H1 (cell line): Measurements from ENCODE around the gene MRPL16. TPM values are rescaled to one million over a fixed set of nuclear protein-coding genes. Genes with fewer than 3 reads are reported as not detected.
A peak's percentile ranks its signal among the peaks of the same experiment; 100 is the strongest.

Experiments
- CTCF ChIA-PET: fragments of 300-600 bp; sonication (Branson Sonifier 250); formaldehyde crosslinking; loops from one replicate; lab custom pipeline; 2021; ENCODE audit not compliant: partially characterized antibody; lab: Charles Lee
- POLR2A ChIA-PET: fragments of 300-600 bp; sonication (Branson Sonifier 250); formaldehyde crosslinking; loops from one replicate; lab custom pipeline; 2021; ENCODE audit warnings: inconsistent platforms; ENCODE audit not compliant: partially characterized antibody; lab: Charles Lee
- DNase-seq, 2 experiments: peaks; one replicate each; pipeline versions ENCODE4 v3.0.0 to v3.0.0-alpha.2; 2010 to 2022; ENCODE audit warnings: low spot score in 2 of 2, low read depth in 1 of 2, mixed read lengths in 1 of 2
- FAIRE-seq: peaks from 2 replicates; lab custom pipeline; 2011; peaks lifted over from hg19 to GRCh38; lab: Jason Lieb, UNC
- H2AFZ ChIP-seq: 2 replicates; pipeline ENCODE4 v1.8.1; 2012; ENCODE audit warnings: low read length, inconsistent platforms
- H2AK5ac ChIP-seq: 2 replicates; pipeline ENCODE4 v1.6.1; 2013; ENCODE audit warnings: low read depth, low read length
- H2BK120ac ChIP-seq: replicated peaks from 2 replicates; pipeline ENCODE3; 2013; ENCODE audit warnings: low read depth, low read length, inconsistent platforms
- H2BK12ac ChIP-seq: 2 replicates; pipeline ENCODE4 v1.6.1; 2013; ENCODE audit warnings: low read depth, low read length
- H2BK15ac ChIP-seq: 2 replicates; pipeline ENCODE4 v1.6.1; 2013; ENCODE audit warnings: low read length
- H2BK20ac ChIP-seq: 2 replicates; pipeline ENCODE4 v1.6.1; 2013; ENCODE audit warnings: low read length
- H2BK5ac ChIP-seq: 2 replicates; pipeline ENCODE4 v1.6.1; 2013; ENCODE audit warnings: low read depth, low read length
- H3K14ac ChIP-seq: 2 replicates; pipeline ENCODE4 v1.6.1; 2013; ENCODE audit warnings: inconsistent platforms; ENCODE audit not compliant: insufficient read length
- H3K18ac ChIP-seq: 2 replicates; pipeline ENCODE4 v1.6.1; 2013; ENCODE audit warnings: low read length; ENCODE audit errors: extremely low read depth
- H3K23ac ChIP-seq: 2 replicates; pipeline ENCODE4 v1.6.1; 2013; ENCODE audit warnings: inconsistent platforms; ENCODE audit not compliant: insufficient read length
- H3K23me2 ChIP-seq: 2 replicates; pipeline ENCODE4 v1.6.1; 2013; ENCODE audit warnings: low read depth, low read length
- H3K27ac ChIP-seq: 2 replicates; pipeline ENCODE4 v1.6.1; 2011; ENCODE audit warnings: low read depth, low read length, inconsistent platforms
- H3K27me3 ChIP-seq, 4 experiments: replicated peaks in 1 of 4; 1 replicate in 1 of 4; 2 replicates in 3 of 4; pipeline versions ENCODE4 v1.6.1 to v1.8.1; 2011 to 2013; ENCODE audit warnings: low read length in 3 of 4, mild to moderate bottlenecking in 3 of 4, inconsistent platforms in 2 of 4, mixed read lengths in 2 of 4, moderate library complexity in 1 of 4; ENCODE audit not compliant: control insufficient read depth in 3 of 4, insufficient read depth in 3 of 4; ENCODE audit errors: extremely low read depth in 1 of 4
- H3K36me3 ChIP-seq, 4 experiments: 2 replicates each; pipeline versions ENCODE4 v1.6.1 to v1.8.1; 2011 to 2013; ENCODE audit warnings: mild to moderate bottlenecking in 4 of 4, low read length in 3 of 4, moderate library complexity in 2 of 4, control low read depth in 1 of 4, inconsistent platforms in 1 of 4; ENCODE audit not compliant: insufficient read depth in 4 of 4, control insufficient read depth in 2 of 4
- H3K4ac ChIP-seq: replicated peaks from 2 replicates; pipeline ENCODE3; 2013; ENCODE audit warnings: low read length, low read depth, mixed read lengths, inconsistent platforms; ENCODE audit not compliant: insufficient read length
- H3K4me1 ChIP-seq, 4 experiments: replicated peaks in 1 of 4; 1 replicate in 1 of 4; 2 replicates in 3 of 4; pipeline versions ENCODE4 v1.6.1 to v1.8.1; 2011 to 2013; ENCODE audit warnings: low read length in 3 of 4, inconsistent platforms in 2 of 4, mixed read lengths in 1 of 4; ENCODE audit not compliant: insufficient read depth in 4 of 4, control insufficient read depth in 3 of 4
- H3K4me2 ChIP-seq, 2 experiments: 2 replicates each; pipeline versions ENCODE4 v1.6.1 to v1.8.1; 2011 to 2013; ENCODE audit warnings: low read depth in 2 of 2, low read length in 2 of 2, control low read depth in 1 of 2, inconsistent platforms in 1 of 2, mild to moderate bottlenecking in 1 of 2; ENCODE audit not compliant: insufficient read depth in 1 of 2
- H3K4me3 ChIP-seq, 4 experiments: fragments of 200-600, 300-600 bp in 1 of 4; sonication (generic), shearing (Covaris generic), sonication (Bioruptor Twin) in 1 of 4; 2 replicates each; pipeline versions ENCODE4 v1.5.1 to v1.8.1; 2011 to 2016; ENCODE audit warnings: low read length in 4 of 4, low read depth in 3 of 4, control low read depth in 2 of 4, inconsistent platforms in 2 of 4, mild to moderate bottlenecking in 2 of 4, mixed read lengths in 1 of 4, moderate library complexity in 1 of 4; ENCODE audit not compliant: insufficient read depth in 2 of 4; ENCODE audit errors: extremely low read depth in 1 of 4
- H3K56ac ChIP-seq: replicated peaks from 2 replicates; pipeline ENCODE3; 2013; ENCODE audit warnings: low read depth, mild to moderate bottlenecking, mixed read lengths, low read length, inconsistent platforms; ENCODE audit not compliant: insufficient read length
- H3K79me1 ChIP-seq: 2 replicates; pipeline ENCODE4 v1.6.1; 2013; ENCODE audit warnings: low read depth, low read length, control low read depth
- H3K79me2 ChIP-seq, 2 experiments: 2 replicates each; pipeline versions ENCODE4 v1.6.1 to v1.8.1; 2012 to 2013; ENCODE audit warnings: low read length in 2 of 2, mild to moderate bottlenecking in 2 of 2, inconsistent platforms in 1 of 2; ENCODE audit not compliant: insufficient read depth in 2 of 2, control insufficient read depth in 1 of 2
- H3K9ac ChIP-seq, 4 experiments: replicated peaks in 1 of 4; 1 replicate in 1 of 4; 2 replicates in 3 of 4; pipeline versions ENCODE4 v1.6.1 to v1.8.1; 2011 to 2013; ENCODE audit warnings: low read depth in 3 of 4, low read length in 3 of 4, control low read depth in 2 of 4, mild to moderate bottlenecking in 2 of 4, moderate library complexity in 2 of 4, inconsistent platforms in 1 of 4; ENCODE audit errors: extremely low read depth in 1 of 4
- H3K9me3 ChIP-seq, 2 experiments: 2 replicates each; pipeline versions ENCODE4 v1.6.1 to v1.8.1; 2012 to 2013; ENCODE audit warnings: mild to moderate bottlenecking in 2 of 2, moderate library complexity in 2 of 2, control low read depth in 1 of 2, inconsistent platforms in 1 of 2, low read depth in 1 of 2, low read length in 1 of 2, mixed read lengths in 1 of 2; ENCODE audit not compliant: insufficient read depth in 2 of 2
- H4K20me1 ChIP-seq, 2 experiments: replicated peaks in 1 of 2; 2 replicates each; pipeline versions ENCODE3 to v1.8.1; 2011 to 2013; ENCODE audit warnings: inconsistent platforms in 2 of 2, low read length in 2 of 2, mild to moderate bottlenecking in 1 of 2; ENCODE audit not compliant: insufficient read depth in 2 of 2, control insufficient read depth in 1 of 2
- H4K5ac ChIP-seq: 2 replicates; pipeline ENCODE4 v1.6.1; 2013; ENCODE audit warnings: low read length, low read depth, mixed read lengths, inconsistent platforms; ENCODE audit not compliant: insufficient read length
- H4K8ac ChIP-seq: 2 replicates; pipeline ENCODE4 v1.8.0; 2013; ENCODE audit warnings: mild to moderate bottlenecking, moderate library complexity, low read length, inconsistent platforms; ENCODE audit not compliant: insufficient read depth; ENCODE audit errors: extremely low read depth
- H4K91ac ChIP-seq: replicated peaks from 2 replicates; pipeline ENCODE3; 2013; ENCODE audit warnings: low read length, mixed read lengths, inconsistent platforms; ENCODE audit not compliant: insufficient read length
- ATF2 ChIP-seq: IDR thresholded peaks from 2 replicates; pipeline ENCODE4 v1.6.1; 2012; ENCODE audit warnings: low read length, inconsistent platforms
- CHD2 ChIP-seq: IDR thresholded peaks from 2 replicates; pipeline ENCODE4 v1.6.1; 2012; ENCODE audit warnings: low read length, improper control_type of control experiment
- NRF1 ChIP-seq: IDR thresholded peaks from 2 replicates; pipeline ENCODE4 v1.6.1; 2011; ENCODE audit warnings: mild to moderate bottlenecking, low read depth, low read length, improper control_type of control experiment
- POLR2AphosphoS5 ChIP-seq: IDR thresholded peaks from 2 replicates; pipeline ENCODE4 v1.6.1; 2011; ENCODE audit warnings: low read depth, low read length
- WGBS, 2 experiments: shearing (Covaris generic) in 1 of 2; methylation state at CpG; one replicate each; pipeline versions ENCODE4 v1.1.6 to v1.1.7; 2013 to 2015; ENCODE audit warnings: low lambda C conversion rate in 2 of 2, mixed read lengths in 2 of 2, inconsistent platforms in 1 of 2, low coverage in 1 of 2, missing lambda C conversion rate in 1 of 2; ENCODE audit not compliant: insufficient replicate concordance in 2 of 2, insufficient coverage in 1 of 2, insufficient read length in 1 of 2; ENCODE audit errors: extremely low coverage in 1 of 2, missing lambda C conversion rate in 1 of 2; 5-methylcytosine and 5-hydroxymethylcytosine counted together
- polyA plus RNA-seq, 7 experiments: library from polyadenylated mRNA; depleted of rRNA in 3 of 7; stranded (reverse) in 5 of 7; unstranded in 2 of 7; fragments of >200 nt in 5 of 7; fragments of 200-250 nt in 2 of 7; gene quantifications; 1 replicate in 5 of 7; 2 replicates in 1 of 7; 4 replicates in 1 of 7; pipeline versions ENCODE4 v1.2.1 to v1.2.3, GENCODE V29; 2011 to 2013; ENCODE audit warnings: missing spikeins in 2 of 7, mixed read lengths in 2 of 7
- total RNA-seq: library from RNA; stranded (reverse); fragmentation: NEBNext Ultra II Directional; extraction: Animal tissue kit (Norgen Biotek cat#: 25700); gene quantifications from 2 replicates; pipeline ENCODE4 v1.2.1, GENCODE V29; 2021

The MRPL16 gene
- total and polyA plus RNA-seq, 2 of the 8 experiments (the other 6 are each of a cell fraction or from before 2014, with no cell fraction given), result 69.2 to 79.8 TPM

GRCh38 chr11:59807047-59807610 is 3.4 kb downstream of the MRPL16 start:
- Histone ChIP-seq H4K91ac (no peak overlapping the region), H2BK120ac (no peak overlapping the region), H4K20me1 (peaks cover 0 to 3% of the 10 kb centered on the region in 2 experiments), H3K23me2 (0 out of 2 replicates have a peak, but pooled peaks cover 4% of the 10 kb centered on the region), H4K8ac (no peak overlapping the region), H2BK12ac (no peak overlapping the region), H3K4me1 (peaks cover 0 to 2% (median 0%) of the 10 kb centered on the region in 4 experiments; a peak in 2 of 7 replicates), H3K9ac (no peak overlapping the region), H2BK20ac (no peak overlapping the region), H3K4ac (no peak overlapping the region), H3K9me3 (no peaks in the 10 kb centered on the region), H2BK15ac (no peak overlapping the region), H2AK5ac (no peak overlapping the region), H3K36me3 (peaks cover 8 to 37% (median 30%) of the 10 kb centered on the region in 4 experiments), H3K27me3 (no peaks in the 10 kb centered on the region), H2AFZ (no peak overlapping the region), H2BK5ac (no peak overlapping the region), H3K14ac (no peak overlapping the region), H4K5ac (no peak overlapping the region), H3K27ac (no peak overlapping the region), H3K4me2 (no peak overlapping the region), H3K79me2 (peaks cover 0 to 11% of the 10 kb centered on the region in 2 experiments; a peak in 2 of 4 replicates), H3K4me3 (no peak overlapping the region), H3K79me1 (0 out of 2 replicates have a peak, but pooled peaks cover 3% of the 10 kb centered on the region), H3K23ac (no peak overlapping the region), H3K56ac (no peak overlapping the region), H3K18ac (no peak overlapping the region)
- TF ChIP-seq ATF2 (no peak), POLR2AphosphoS5 (0 out of 2 replicates have a peak, but pooled peaks have one; percentile 31), CHD2 (no peak), NRF1 (no peak)
- FAIRE-seq (no peak), DNase-seq (no peak)
- 89% methylated on average over 1 of the region's 1 CpG; no CpG with 5 or more reads in 1 of the 2 experiments for WGBS, 2 experiments
- CTCF ChIA-PET, result interaction anchor here (1.3 to 4.6 kb wide), 2 partner anchors 11 to 52 kb away, joined by 4 to 23 read pairs; partner anchors contain the start of gene STX3
- POLR2A ChIA-PET, result interaction anchor here (0.6 to 1.6 kb wide), 5 partner anchors 10 to 938 kb away, joined by 3 to 5 read pairs (median 3); no protein-coding TSS in a partner anchor
